Pancreas (tissue), 10 donors: ENCODE data around the gene PGAP3. TPM values are rescaled to one million over a fixed set of nuclear protein-coding genes. Genes with fewer than 3 reads are reported as not detected.

Experiments
- ATAC-seq, 4 donors: fragments of 200-7000 bp; cut with Tn5 transposase; one replicate each; pipeline versions ENCODE4 v1.8.0 to v1.9.1; 2020; ENCODE audit warnings: mild to moderate bottlenecking in 4 of 4, moderate library complexity in 4 of 4
- DNase-seq, 6 donors: peaks; one replicate each; pipeline ENCODE4 v3.0.0-alpha.2; 2020
- FAIRE-seq: peaks from 2 replicates; lab custom pipeline; 2012; peaks lifted over from hg19 to GRCh38; lab: Jason Lieb, UNC
- H3K27ac ChIP-seq, 4 donors: fragments of 200-600 bp; sonication (generic); 1 replicate in 3 of 4; 2 replicates in 1 of 4; pipeline versions ENCODE4 v1.5.0 to v1.8.0; 2020
- H3K27me3 ChIP-seq, 4 donors: fragments of 200-600 bp; one replicate each; pipeline ENCODE4 v1.8.0; 2021
- H3K36me3 ChIP-seq, 3 donors: fragments of 200-600 bp; sonication (generic) in 1 of 3; one replicate each; pipeline versions ENCODE4 v1.5.0 to v1.8.0; 2020 to 2021
- H3K4me1 ChIP-seq, 3 donors: fragments of 200-600 bp; one replicate each; pipeline ENCODE4 v1.8.0; 2021
- H3K4me3 ChIP-seq, 4 donors: fragments of 200-600 bp; sonication (generic) in 2 of 4; one replicate each; pipeline versions ENCODE4 v1.5.0 to v1.8.0; 2020 to 2021
- H3K9me3 ChIP-seq, 4 donors: fragments of 200-600 bp; one replicate each; pipeline ENCODE4 v1.8.0; 2021
- WGBS, 2 donors: extraction: QIAGEN DNeasy Blood & Tissue Kit; methylation state at CpG; one replicate each; pipeline ENCODE4 v1.1.7; 2013; 5-methylcytosine and 5-hydroxymethylcytosine counted together
- intact Hi-C, 3 donors: fragments of 100-400 bp; cut with DNase I; formaldehyde crosslinking; loops; one replicate each; pipeline versions ENCODE4 v1.11.1 to v1.14.2; 2022
- polyA plus RNA-seq, 2 donors: library from polyadenylated mRNA; stranded (reverse); fragments of 200-250 nt; gene quantifications; one replicate each; pipeline ENCODE4 v1.2.3, GENCODE V29; 2013
- total RNA-seq, 6 donors: library from RNA; stranded (reverse); fragmentation: NEBNext Ultra II Directional in 4 of 6; extraction: Animal tissue kit (Norgen Biotek cat#: 25700) in 4 of 6; gene quantifications; one replicate each; pipeline versions ENCODE4 v1.2.1 to v1.2.4, GENCODE V29; 2021 to 2023
- TF ChIP-seq, protein P1 (sequence below), 4 donors: fragments of 200-600 bp; sonication (generic) in 3 of 4; IDR thresholded peaks; one replicate each; pipeline versions ENCODE4 v1.5.0 to v1.8.0; 2021; ENCODE audit warnings: antibody characterized with exemption in 4 of 4
- donor health status: healthy with polysubstance abuse.
- donor health status: DM: no; HTN: no; CAD: no; lungs with moderate emphysema.
- donor health status: DM: no; HTN: no; CAD: no.
- donor health status: control.
- donor health status: control.
- donor health status: Bipolar disorder and iron deficiency.
- donor health status: DM: yes; HTN: yes; CAD: no.
- donor health status: DM: no; HTN: no; CAD: no.
- donor health status: DM: no; HTN: no; CAD: no.
- donor health status: DM: yes; HTN: yes; CAD: no.

The PGAP3 gene
- total and polyA plus RNA-seq, 8 donors: 19.4 to 46.3 (median 26.9) TPM

DNA sequence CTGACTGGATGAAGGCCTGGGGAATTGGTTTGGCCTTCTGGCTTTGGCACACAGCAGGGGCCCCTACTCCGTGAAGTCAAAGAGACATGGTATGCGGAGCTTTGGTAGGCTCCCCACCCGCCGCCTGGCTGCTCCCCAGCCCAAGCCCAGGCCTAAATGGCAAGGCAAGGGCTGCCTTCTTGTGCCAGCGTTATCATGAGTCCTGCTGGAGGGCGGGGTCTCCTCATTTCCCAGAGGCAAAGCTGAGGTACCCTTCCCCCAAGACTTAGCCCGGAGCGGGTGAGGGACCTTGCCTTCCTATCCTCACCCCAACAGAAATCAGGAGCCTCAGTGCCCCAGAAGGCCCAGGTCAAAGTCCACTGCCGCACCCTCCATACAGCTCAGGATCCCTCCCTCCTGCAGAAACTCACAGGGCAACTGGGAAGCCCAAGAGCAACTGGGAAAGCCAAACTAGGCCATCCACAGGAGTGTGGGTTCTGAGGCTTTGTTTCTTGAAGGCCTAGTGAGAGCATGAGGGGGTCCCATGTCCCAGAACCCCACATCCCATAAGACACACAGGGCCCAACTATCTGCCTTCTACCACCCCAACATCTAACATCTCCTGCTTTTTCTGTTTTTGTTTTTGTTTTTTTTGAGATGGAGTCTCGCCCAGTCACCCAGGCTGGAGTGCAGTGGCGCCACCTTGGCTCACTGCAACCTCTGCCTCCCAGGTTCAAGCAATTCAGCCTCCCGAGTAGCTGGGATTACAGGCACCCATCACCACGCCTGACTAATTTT lies 9.3 kb downstream of the PGAP3 start:
- intact Hi-C loops: no loop called here
- Histone ChIP-seq H3K9me3 (no peaks in the 10 kb centered on the region), H3K4me1 (peaks cover 0 to 8% (median 5%) of the 10 kb centered on the region in 3 donors), H3K4me3 (no peak overlapping the region), H3K27ac (no peak overlapping the region), H3K27me3 (no peaks in the 10 kb centered on the region), H3K36me3 (no peaks in the 10 kb centered on the region)
- peak in 1 of 6 donors; percentile 51 for DNase-seq
- no peak for FAIRE-seq
- 88 to 91% methylated on average over 13 of the region's 13 CpGs for WGBS, 2 donors
- ATAC-seq: no peak
- TF ChIP-seq, protein P1, sequence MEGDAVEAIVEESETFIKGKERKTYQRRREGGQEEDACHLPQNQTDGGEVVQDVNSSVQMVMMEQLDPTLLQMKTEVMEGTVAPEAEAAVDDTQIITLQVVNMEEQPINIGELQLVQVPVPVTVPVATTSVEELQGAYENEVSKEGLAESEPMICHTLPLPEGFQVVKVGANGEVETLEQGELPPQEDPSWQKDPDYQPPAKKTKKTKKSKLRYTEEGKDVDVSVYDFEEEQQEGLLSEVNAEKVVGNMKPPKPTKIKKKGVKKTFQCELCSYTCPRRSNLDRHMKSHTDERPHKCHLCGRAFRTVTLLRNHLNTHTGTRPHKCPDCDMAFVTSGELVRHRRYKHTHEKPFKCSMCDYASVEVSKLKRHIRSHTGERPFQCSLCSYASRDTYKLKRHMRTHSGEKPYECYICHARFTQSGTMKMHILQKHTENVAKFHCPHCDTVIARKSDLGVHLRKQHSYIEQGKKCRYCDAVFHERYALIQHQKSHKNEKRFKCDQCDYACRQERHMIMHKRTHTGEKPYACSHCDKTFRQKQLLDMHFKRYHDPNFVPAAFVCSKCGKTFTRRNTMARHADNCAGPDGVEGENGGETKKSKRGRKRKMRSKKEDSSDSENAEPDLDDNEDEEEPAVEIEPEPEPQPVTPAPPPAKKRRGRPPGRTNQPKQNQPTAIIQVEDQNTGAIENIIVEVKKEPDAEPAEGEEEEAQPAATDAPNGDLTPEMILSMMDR (IDR thresholded peaks at IDR 0.05): no peak

DNA sequence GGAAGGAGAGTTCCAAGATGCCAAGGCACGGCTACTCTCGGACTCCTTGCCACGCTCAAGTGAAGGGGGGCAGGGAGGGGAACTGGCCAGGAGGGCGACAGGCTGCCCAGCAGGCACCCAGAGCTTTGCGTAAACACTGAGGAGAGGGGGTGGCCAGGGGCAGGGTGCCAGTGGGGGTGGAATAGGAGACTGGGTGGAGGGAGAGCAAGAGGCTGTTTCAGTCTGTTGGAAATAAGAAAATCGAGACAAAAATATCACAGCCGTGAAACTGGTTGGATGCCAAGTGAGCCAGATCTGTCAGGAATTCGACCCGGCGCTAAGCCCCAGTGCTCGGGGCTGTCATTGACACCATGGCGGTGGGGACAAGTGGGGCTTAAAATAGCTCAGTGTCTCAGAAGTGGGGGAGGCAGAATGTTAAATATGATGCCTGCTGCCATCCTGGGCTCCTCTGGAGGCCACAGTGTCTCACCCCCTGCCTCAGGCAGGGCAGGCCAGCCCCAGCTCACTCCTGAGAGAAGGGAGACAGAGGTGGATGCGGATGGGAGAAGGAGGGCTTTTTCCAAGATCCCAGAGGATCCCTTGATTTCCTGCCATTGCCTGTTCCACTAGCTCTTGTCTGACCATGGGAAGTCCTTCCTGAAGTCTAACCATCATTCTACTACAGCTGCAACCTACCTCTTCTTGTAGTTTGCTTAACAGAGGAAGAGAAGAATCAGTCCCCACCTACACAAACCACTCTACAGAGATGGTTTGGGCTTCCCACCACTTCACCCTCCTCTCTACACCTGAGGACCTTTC lies 10.1 kb downstream of the PGAP3 start:
- no peak for FAIRE-seq
- TF ChIP-seq, protein P1 (IDR thresholded peaks at IDR 0.05): no peak
- 61 to 74% methylated on average over 13 of the region's 13 CpGs for WGBS, 2 donors
- Histone ChIP-seq H3K36me3 (no peaks in the 10 kb centered on the region), H3K27me3 (no peaks in the 10 kb centered on the region), H3K9me3 (no peaks in the 10 kb centered on the region), H3K4me1 (peaks cover 0 to 8% (median 5%) of the 10 kb centered on the region in 3 donors), H3K4me3 (no peak overlapping the region), H3K27ac (no peak overlapping the region)
- peak in 1 of 6 donors; percentile 59 for DNase-seq
- intact Hi-C loops: no loop called here
- no peak for ATAC-seq

DNA sequence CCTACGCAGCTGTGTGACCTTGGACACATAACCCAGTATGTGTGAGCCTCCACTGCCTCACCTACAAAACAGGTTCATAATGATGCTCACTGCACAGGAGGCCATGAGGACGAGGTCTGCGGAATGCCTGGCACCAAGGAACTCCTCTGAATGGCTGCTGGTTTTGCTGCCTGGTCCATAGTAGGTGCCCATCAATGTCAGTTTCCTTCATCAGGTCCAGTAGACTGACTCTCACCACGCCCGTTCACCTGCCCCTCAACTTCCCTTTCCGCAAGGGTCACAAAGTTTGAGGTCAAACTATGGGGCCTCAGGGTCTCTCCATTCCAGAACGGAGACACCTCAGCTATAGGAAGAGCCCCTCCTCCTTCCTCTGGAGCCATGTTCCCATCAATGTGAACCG lies 10.8 kb downstream of the PGAP3 start:
- Histone ChIP-seq H3K4me3 (no peak overlapping the region), H3K36me3 (no peaks in the 10 kb centered on the region), H3K27me3 (no peaks in the 10 kb centered on the region), H3K9me3 (no peaks in the 10 kb centered on the region), H3K4me1 (peaks cover 0 to 8% (median 5%) of the 10 kb centered on the region in 3 donors), H3K27ac (no peak overlapping the region)
- intact Hi-C loops: no loop called here
- DNase-seq (peak in 1 of 6 donors; percentile 15), ATAC-seq (no peak), FAIRE-seq (no peak)
- TF ChIP-seq, protein P1 (IDR thresholded peaks at IDR 0.05): no peak
- 76 to 88% methylated on average over 8 of the region's 8 CpGs for WGBS, 2 donors

DNA sequence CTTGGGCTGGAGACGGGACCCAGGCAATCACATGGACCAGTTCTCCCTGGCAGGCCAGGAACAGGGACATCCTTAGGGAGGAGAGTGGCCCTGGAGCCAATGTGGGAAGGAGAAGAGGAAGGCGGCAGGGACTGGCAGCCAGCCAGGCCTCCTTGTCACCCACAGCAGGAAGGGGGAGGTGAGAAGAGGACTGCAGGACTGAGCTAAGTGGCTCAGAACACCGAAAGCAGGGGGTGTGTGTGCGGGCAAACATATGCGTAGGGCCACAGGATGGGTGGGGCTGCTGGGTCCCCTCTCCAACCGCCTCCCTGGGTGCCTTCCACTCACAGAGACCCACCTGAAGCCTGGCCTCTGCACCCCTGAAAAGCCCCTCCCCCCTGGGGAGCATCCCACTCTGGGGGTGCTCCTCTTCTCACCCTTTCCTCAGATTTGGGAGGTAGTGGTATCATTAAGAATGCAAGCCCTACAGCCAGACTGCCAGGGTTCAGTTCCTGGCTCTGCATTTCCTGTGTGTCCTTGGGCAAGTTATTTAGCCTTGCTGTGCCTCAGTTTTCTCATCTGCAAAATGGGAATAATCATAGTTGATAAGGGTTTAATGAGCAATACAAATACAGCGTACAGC lies 11.5 kb downstream of the PGAP3 start:
- FAIRE-seq (no peak), ATAC-seq (peak in 3 of 4 donors; percentile 24 to 40 (median 28)), DNase-seq (peak in 4 of 6 donors; percentile 20 to 78 (median 63))
- H3K27ac ChIP-seq: peak overlapping the region in 3 of 4 donors; percentile 22 to 71 (median 68)
- H3K36me3 ChIP-seq: no peaks in the 10 kb centered on the region
- no peaks in the 10 kb centered on the region for H3K9me3 ChIP-seq
- intact Hi-C loops: no loop called here
- WGBS, 2 donors: 51 to 57% methylated on average over 6 to 7 of the region's 7 CpGs
- peaks cover 0 to 8% (median 5%) of the 10 kb centered on the region in 3 donors for H3K4me1 ChIP-seq
- TF ChIP-seq, protein P1 (IDR thresholded peaks at IDR 0.05): no peak
- H3K27me3 ChIP-seq: peaks cover 0 to under 1% (median 0%) of the 10 kb centered on the region in 4 donors
- H3K4me3 ChIP-seq: no peak overlapping the region
